Epithelial cell of proximal tubule (primary cell): ENCODE data around the gene UBR4. TPM values are rescaled to one million over a fixed set of nuclear protein-coding genes. Genes with fewer than 3 reads are reported as not detected.

Experiments
- DNase-seq: peaks from one replicate; pipeline ENCODE4 v3.0.0-alpha.2; 2011; ENCODE audit warnings: low read depth
- H3K4me3 ChIP-seq: 2 replicates; pipeline ENCODE4 v1.5.1; 2011; ENCODE audit warnings: low read depth, mild to moderate bottlenecking, low read length
- CTCF ChIP-seq: conservative IDR thresholded peaks from 2 replicates; pipeline ENCODE4 v1.5.1; 2012; ENCODE audit warnings: low read depth, mild to moderate bottlenecking, low read length
- total RNA-seq: library from RNA; depleted of rRNA; stranded (reverse); fragments of >200 nt; gene quantifications from 2 replicates; pipeline ENCODE4 v1.2.3, GENCODE V29; 2015

UBR4 gene
- total RNA-seq, 1 donor from 2014 or later = 78.3 TPM

DNA sequence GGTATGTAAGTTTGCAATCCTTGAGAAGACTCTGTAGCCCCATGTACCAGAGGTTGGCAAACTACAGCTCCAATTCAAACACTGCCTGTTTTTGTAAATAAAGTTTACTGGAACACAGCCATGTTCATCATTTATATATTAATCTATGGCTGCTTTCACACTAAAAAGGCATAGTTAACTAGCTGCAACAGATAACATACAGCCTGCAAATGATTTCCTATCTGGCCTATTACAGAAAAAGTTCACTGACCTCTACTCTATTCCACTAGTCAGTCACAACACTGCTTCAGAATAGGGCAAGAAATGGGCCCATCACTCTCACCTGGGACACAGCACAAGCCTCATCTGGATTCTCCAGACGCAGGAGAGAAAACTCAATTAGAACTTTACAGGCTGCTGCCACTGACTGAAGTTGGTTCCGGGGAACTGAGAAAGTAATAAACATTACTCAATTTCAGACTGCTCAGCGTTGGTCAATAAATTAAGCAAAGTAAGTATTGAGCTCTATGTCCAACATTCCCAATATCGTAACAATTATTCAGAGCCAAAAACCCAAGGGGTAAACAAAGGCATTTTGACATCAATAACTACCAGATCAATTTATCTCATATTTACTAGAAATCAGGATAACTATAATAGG is 10.6 kb downstream of the UBR4 start:
- no peak for DNase-seq
- no peak for TF ChIP-seq CTCF
- no peak overlapping the region for H3K4me3 ChIP-seq

DNA sequence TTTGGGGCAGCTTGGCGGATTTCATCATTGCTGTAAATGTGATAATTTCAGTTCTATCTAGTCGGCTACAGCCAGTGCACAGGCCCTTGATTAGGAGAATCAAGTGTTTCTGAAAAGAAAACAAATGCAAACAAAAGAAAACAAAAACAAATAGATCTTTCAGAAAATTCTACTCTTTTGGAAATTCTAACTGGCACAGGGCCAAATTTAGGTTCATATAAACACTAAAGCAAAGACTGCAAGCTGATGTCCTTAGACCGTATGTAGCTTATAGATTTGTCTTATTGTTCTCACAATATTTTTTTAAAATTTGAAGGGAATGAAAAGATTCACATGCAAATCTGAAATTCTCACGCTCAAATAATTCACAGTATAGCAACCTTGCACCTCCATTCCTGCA is 11.2 kb downstream of the UBR4 start:
- no peak for TF ChIP-seq CTCF
- no peak for DNase-seq
- H3K4me3 ChIP-seq = no peak overlapping the region

DNA sequence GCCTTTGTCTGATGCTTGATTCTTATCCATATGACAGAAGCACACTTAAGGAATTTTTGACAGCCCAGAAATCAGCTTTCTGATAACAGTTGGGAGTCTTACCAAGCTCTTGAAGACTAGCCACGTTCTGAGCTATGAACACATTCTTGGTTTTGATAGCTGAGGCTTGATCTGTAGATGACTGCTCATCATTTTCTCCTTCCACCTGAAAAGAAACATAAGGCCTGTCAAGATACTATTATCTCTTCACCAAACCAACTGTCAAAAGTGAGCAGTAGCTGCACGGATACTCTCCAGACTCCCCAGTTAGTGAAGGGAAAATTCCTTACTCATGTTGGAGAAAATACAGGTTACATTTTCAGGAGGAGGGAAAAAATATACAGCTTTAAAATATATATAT is 12.2 kb downstream of the UBR4 start:
- no peak overlapping the region for H3K4me3 ChIP-seq
- no peak for TF ChIP-seq CTCF
- no peak for DNase-seq

DNA sequence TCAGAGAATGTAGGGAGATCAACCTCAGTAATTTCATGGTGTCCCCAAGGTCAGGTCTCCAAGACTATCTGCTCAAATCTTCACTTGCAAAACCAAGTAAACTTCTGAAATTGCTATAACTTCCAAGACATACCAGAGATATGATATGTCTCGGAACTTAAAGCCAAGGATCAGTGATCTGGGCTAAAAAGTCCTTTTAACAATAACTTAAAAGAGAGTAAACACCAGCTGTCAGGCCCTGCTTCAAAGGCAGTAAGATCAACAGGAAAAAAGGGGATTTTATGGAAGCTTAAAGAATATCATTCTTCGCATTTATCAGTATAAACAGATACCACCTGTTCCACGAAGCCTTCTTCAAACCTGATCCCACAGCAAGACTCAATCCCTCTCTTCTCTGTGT is 13.7 kb downstream of the UBR4 start:
- H3K4me3 ChIP-seq = no peak overlapping the region
- no peak for TF ChIP-seq CTCF
- no peak for DNase-seq

GRCh38 chr1:19193004-19193403 is 17.1 kb downstream of the UBR4 start:
- DNase-seq = no peak
- TF ChIP-seq CTCF = no peak
- H3K4me3 ChIP-seq = no peak overlapping the region

- TF ChIP-seq CTCF = no peak
- no peak overlapping the region for H3K4me3 ChIP-seq
- DNase-seq = no peak
These were observed 18.3 kb downstream of the UBR4 start for GRCh38 chr1:19191811-19192210.

DNA sequence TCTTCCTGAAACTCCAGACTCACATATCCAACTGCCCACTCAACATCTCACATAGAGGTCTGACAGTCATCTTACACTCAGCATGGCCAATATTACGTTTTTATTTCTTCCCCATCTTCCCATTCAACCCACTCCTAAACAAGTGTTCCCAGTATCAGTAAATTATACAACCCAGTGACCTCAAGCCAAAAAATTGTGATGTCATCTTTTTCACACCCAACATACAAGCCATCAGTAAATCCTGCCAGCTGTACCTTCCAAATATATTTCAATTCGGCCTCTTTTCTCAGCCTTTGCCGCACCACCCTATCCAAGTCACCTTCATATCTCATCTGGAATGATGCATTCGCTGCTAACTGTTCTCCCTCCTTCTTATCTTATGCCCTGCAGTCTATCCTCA is 19.6 kb downstream of the UBR4 start:
- DNase-seq = no peak
- no peak overlapping the region for H3K4me3 ChIP-seq
- TF ChIP-seq CTCF = no peak
